Pancreas (tissue), 10 donors: Measurements from ENCODE around the gene ATP5F1E. TPM values are rescaled to one million over a fixed set of nuclear protein-coding genes. Genes with fewer than 3 reads are reported as not detected.
A peak's percentile ranks its signal among the peaks of the same experiment; 100 is the strongest.

Experiments
- ATAC-seq, 4 donors: fragments of 200-7000 bp; cut with Tn5 transposase; one replicate each; pipeline versions ENCODE4 v1.8.0 to v1.9.1; 2020; ENCODE audit warnings: mild to moderate bottlenecking in 4 of 4, moderate library complexity in 4 of 4
- DNase-seq, 6 donors: peaks; one replicate each; pipeline ENCODE4 v3.0.0-alpha.2; 2020
- FAIRE-seq: peaks from 2 replicates; lab custom pipeline; 2012; peaks lifted over from hg19 to GRCh38; lab: Jason Lieb, UNC
- H3K27ac ChIP-seq, 4 donors: fragments of 200-600 bp; sonication (generic); 1 replicate in 3 of 4; 2 replicates in 1 of 4; pipeline versions ENCODE4 v1.5.0 to v1.8.0; 2020
- H3K27me3 ChIP-seq, 4 donors: fragments of 200-600 bp; one replicate each; pipeline ENCODE4 v1.8.0; 2021
- H3K36me3 ChIP-seq, 3 donors: fragments of 200-600 bp; sonication (generic) in 1 of 3; one replicate each; pipeline versions ENCODE4 v1.5.0 to v1.8.0; 2020 to 2021
- H3K4me1 ChIP-seq, 3 donors: fragments of 200-600 bp; one replicate each; pipeline ENCODE4 v1.8.0; 2021
- H3K4me3 ChIP-seq, 4 donors: fragments of 200-600 bp; sonication (generic) in 2 of 4; one replicate each; pipeline versions ENCODE4 v1.5.0 to v1.8.0; 2020 to 2021
- H3K9me3 ChIP-seq, 4 donors: fragments of 200-600 bp; one replicate each; pipeline ENCODE4 v1.8.0; 2021
- CTCF ChIP-seq, 4 donors: fragments of 200-600 bp; sonication (generic) in 3 of 4; IDR thresholded peaks; one replicate each; pipeline versions ENCODE4 v1.5.0 to v1.8.0; 2021; ENCODE audit warnings: antibody characterized with exemption in 4 of 4
- WGBS, 2 donors: extraction: QIAGEN DNeasy Blood & Tissue Kit; methylation state at CpG; one replicate each; pipeline ENCODE4 v1.1.7; 2013; 5-methylcytosine and 5-hydroxymethylcytosine counted together
- intact Hi-C, 3 donors: fragments of 100-400 bp; cut with DNase I; formaldehyde crosslinking; loops; one replicate each; pipeline versions ENCODE4 v1.11.1 to v1.14.2; 2022
- polyA plus RNA-seq, 2 donors: library from polyadenylated mRNA; stranded (reverse); fragments of 200-250 nt; gene quantifications; one replicate each; pipeline ENCODE4 v1.2.3, GENCODE V29; 2013
- total RNA-seq, 6 donors: library from RNA; stranded (reverse); fragmentation: NEBNext Ultra II Directional in 4 of 6; extraction: Animal tissue kit (Norgen Biotek cat#: 25700) in 4 of 6; gene quantifications; one replicate each; pipeline versions ENCODE4 v1.2.1 to v1.2.4, GENCODE V29; 2021 to 2023
- donor health status: healthy with polysubstance abuse.
- donor health status: DM: no; HTN: no; CAD: no; lungs with moderate emphysema.
- donor health status: DM: no; HTN: no; CAD: no.
- donor health status: control.
- donor health status: control.
- donor health status: Bipolar disorder and iron deficiency.
- donor health status: DM: yes; HTN: yes; CAD: no.
- donor health status: DM: no; HTN: no; CAD: no.
- donor health status: DM: no; HTN: no; CAD: no.
- donor health status: DM: yes; HTN: yes; CAD: no.

ATP5F1E gene
- total and polyA plus RNA-seq, 8 donors, result 11.2 to 38.0 (median 23.8) TPM

GRCh38 chr20:59025511-59025910 is 6.6 kb downstream of the ATP5F1E start:
- DNase-seq (no peak), FAIRE-seq (no peak), ATAC-seq (no peak)
- no peaks in the 10 kb centered on the region for H3K36me3 ChIP-seq
- no peaks in the 10 kb centered on the region for H3K9me3 ChIP-seq
- H3K4me1 ChIP-seq, result peaks cover 7 to 22% (median 8%) of the 10 kb centered on the region in 3 donors
- no peak for TF ChIP-seq CTCF (IDR thresholded peaks at IDR 0.05)
- no peak overlapping the region for H3K4me3 ChIP-seq
- WGBS, 2 donors, result 91 to 94% methylated on average over 4 of the region's 4 CpGs
- intact Hi-C loops, result no loop called here
- H3K27me3 ChIP-seq, result no peaks in the 10 kb centered on the region
- no peak overlapping the region for H3K27ac ChIP-seq

- Histone ChIP-seq H3K4me1 (peaks cover 4 to 18% (median 5%) of the 10 kb centered on the region in 3 donors), H3K4me3 (no peak overlapping the region), H3K9me3 (no peaks in the 10 kb centered on the region), H3K36me3 (no peaks in the 10 kb centered on the region), H3K27me3 (no peaks in the 10 kb centered on the region), H3K27ac (no peak overlapping the region)
- ATAC-seq (peak; percentile 20 to 83 (median 69)), DNase-seq (no peak), FAIRE-seq (no peak)
- intact Hi-C loops, result no loop called here
- no peak for TF ChIP-seq CTCF (IDR thresholded peaks at IDR 0.05)
- 40 to 46% methylated on average over 2 of the region's 2 CpGs for WGBS, 2 donors
These were observed 7.0 kb downstream of the ATP5F1E start for GRCh38 chr20:59025086-59025485.

- TF ChIP-seq CTCF (IDR thresholded peaks at IDR 0.05), result no peak
- WGBS, 2 donors, result 94 to 95% methylated on average over 24 of the region's 24 CpGs
- ATAC-seq, result no peak
- Histone ChIP-seq H3K36me3 (no peaks in the 10 kb centered on the region), H3K27me3 (no peaks in the 10 kb centered on the region), H3K9me3 (no peaks in the 10 kb centered on the region), H3K27ac (no peak overlapping the region), H3K4me3 (no peak overlapping the region), H3K4me1 (peaks cover 3 to 8% (median 4%) of the 10 kb centered on the region in 3 donors)
- no peak for FAIRE-seq
- DNase-seq, result peak in 1 of 6 donors; percentile 66
- intact Hi-C loops, result no loop called here
These were observed 8.0 kb downstream of the ATP5F1E start for GRCh38 chr20:59024111-59024530.

- Histone ChIP-seq H3K27ac (no peak overlapping the region), H3K36me3 (no peaks in the 10 kb centered on the region), H3K9me3 (no peaks in the 10 kb centered on the region), H3K4me1 (peaks cover 0 to 4% (median 3%) of the 10 kb centered on the region in 3 donors), H3K4me3 (no peak overlapping the region), H3K27me3 (no peaks in the 10 kb centered on the region)
- DNase-seq (no peak), FAIRE-seq (no peak), ATAC-seq (no peak)
- WGBS, 2 donors, result 92 to 96% methylated on average over 13 of the region's 13 CpGs
- intact Hi-C loops, result no loop called here
- no peak for TF ChIP-seq CTCF (IDR thresholded peaks at IDR 0.05)
These were observed 8.5 kb downstream of the ATP5F1E start for GRCh38 chr20:59023616-59024015.

- FAIRE-seq (no peak), ATAC-seq (no peak), DNase-seq (no peak)
- 95 to 96% methylated on average over 15 of the region's 15 CpGs for WGBS, 2 donors
- H3K27me3 ChIP-seq, result no peaks in the 10 kb centered on the region
- intact Hi-C loops, result no loop called here
- no peak for TF ChIP-seq CTCF (IDR thresholded peaks at IDR 0.05)
- no peak overlapping the region for H3K4me3 ChIP-seq
- H3K36me3 ChIP-seq, result no peaks in the 10 kb centered on the region
- no peaks in the 10 kb centered on the region for H3K9me3 ChIP-seq
- H3K27ac ChIP-seq, result no peak overlapping the region
- no peaks in the 10 kb centered on the region for H3K4me1 ChIP-seq
These were observed 9.4 kb downstream of the ATP5F1E start for GRCh38 chr20:59022754-59023153.
